Iris pigment epithelial cell (primary cell): ENCODE results near the gene MLLT3.

Experiments
- DNase-seq: peaks from one replicate; pipeline ENCODE4 v3.0.0-alpha.2; 2011; ENCODE audit warnings: low read depth

MLLT3 gene

DNA sequence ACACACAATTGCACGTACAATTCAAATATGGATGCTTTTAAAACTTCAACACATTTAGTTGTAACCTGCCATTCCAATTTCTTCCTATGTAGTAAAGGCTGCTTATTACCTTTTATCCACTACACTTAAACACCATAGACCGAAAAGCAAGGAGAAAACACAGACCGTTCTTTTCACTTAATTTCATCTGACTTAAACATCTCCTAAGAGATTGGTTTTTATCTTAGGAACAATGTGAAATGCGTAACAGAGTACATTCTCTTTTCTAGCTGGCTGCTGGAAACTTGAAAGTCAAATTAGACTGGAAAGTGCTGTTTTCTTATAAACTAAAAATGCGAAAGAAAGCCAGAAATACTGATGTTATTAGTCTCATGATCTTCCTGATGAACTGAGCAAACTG lies 241.8 kb downstream of the MLLT3 start:
- no peak for DNase-seq

GRCh38 chr9:20379804-20380225 lies 242.5 kb downstream of the MLLT3 start:
- DNase-seq, result no peak

DNA sequence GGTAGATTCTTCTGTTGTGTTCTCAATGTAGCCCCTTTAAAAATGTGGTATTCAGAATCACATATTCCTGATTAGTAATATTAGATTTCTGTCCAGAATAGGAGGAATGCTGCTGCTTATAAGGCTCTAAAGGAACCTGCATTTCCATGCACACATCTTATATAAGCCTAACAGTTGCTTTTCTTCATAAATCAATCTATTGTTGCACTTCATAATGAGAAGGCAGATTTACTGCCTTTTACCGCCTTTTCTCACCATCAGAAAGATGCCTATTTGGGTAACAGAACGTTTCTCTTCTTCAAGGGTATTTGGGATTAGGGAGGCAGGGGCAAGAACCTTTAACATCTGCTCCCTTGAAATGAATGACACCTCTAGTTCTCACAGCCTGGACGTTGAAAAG lies 243.4 kb downstream of the MLLT3 start:
- no peak for DNase-seq

GRCh38 chr9:20377790-20378189 lies 244.5 kb downstream of the MLLT3 start:
- no peak for DNase-seq

DNA sequence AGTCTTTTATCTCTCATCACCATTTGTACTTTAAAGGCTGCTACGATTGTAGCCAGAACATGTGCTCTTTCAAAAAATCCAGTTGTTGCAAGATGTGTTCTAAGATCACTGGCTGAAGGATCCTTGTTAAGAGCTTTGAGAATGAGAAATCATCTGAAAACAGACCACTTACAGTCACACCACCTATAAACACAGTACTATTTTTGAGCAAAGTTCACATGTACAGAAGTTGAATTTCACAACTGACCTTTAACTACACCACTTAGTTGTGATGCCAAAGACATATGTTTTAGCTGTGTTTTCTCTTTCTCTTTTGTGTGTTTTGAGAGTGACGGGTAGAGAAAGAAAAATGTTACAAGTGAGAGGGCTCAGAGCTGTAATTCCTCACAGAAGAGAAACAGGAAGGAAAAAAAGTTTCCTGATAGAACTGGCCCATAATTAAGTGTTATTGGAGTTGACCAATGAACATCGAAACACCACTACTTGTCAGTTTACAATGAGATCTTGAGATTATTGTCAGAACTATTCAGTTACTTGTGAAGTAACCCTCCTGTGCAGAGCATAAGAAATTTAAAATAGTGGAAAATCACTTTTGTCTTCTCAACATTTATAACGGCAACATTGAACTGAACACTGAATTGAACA lies 245.4 kb downstream of the MLLT3 start:
- no peak for DNase-seq

GRCh38 chr9:20376042-20376441 lies 246.3 kb downstream of the MLLT3 start:
- DNase-seq, result no peak

- no peak for DNase-seq
These were observed 249.0 kb downstream of the MLLT3 start for GRCh38 chr9:20373263-20373662.

GRCh38 chr9:20369391-20369790 lies 252.9 kb downstream of the MLLT3 start:
- DNase-seq, result no peak

GRCh38 chr9:20367855-20368254 lies 254.4 kb downstream of the MLLT3 start:
- no peak for DNase-seq

DNA sequence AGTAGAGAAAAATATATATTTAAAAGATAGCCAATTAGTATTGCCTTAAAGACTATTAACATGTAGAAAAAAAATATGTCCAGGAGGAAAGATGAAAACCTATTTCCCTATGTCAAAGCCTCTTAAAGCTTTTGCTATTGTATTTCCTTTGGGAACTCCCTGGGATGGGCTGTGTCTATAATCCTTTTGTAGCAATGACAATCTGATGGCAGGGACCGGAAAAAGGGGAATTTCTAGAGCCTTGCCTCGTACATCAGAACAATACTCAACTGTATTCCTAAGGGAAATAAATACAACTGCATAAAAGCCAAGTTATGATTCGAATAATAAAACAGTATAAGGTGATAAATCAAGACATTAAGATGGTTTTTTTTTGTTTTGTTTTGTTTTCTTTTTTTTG lies 257.3 kb downstream of the MLLT3 start:
- DNase-seq, result no peak

GRCh38 chr9:20363233-20363632 lies 259.1 kb downstream of the MLLT3 start:
- no peak for DNase-seq

DNA sequence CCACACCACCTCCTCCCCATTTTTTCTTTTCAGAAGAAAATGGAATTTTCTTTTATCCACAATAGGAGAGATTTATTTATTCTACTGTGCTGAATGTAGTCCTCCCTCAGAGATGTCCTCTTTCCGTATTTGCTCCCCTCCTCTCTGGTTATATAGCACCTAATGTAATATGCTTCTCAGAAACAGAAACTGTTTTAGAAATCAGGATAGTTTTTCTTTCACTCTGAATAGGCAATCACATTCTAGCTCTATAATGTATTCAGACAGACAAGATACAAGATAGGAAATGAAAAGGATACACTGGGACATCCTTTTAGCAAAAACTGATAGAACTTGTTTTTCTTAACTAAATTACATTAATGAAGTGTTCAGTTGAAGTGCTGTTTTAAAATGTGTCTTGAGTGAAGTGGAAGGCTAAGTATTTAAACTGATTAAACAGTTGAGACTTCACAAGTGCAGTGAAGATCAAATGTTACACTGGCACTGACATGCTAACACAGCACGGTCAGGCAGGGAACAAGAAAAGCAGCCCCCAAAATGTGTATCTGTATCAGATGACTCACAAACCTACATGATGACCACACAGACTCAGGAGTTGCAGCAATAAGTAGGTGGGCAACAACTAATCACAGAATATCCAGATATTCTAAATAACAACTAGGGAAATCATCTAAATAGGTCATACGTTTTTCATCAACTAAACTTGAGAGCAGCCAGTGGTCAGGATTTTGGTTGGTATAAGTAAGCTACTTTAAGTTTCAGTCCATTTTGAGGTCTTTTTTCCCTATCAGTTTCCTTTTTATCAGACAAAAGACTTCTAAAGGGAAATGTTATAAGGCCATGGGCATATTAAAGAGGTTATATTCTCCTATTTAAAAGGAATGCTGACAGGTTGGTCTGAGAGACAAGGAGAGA lies 260.4 kb downstream of the MLLT3 start:
- DNase-seq, result peak; percentile 15

GRCh38 chr9:20361229-20361628 lies 261.1 kb downstream of the MLLT3 start:
- DNase-seq, result no peak

DNA sequence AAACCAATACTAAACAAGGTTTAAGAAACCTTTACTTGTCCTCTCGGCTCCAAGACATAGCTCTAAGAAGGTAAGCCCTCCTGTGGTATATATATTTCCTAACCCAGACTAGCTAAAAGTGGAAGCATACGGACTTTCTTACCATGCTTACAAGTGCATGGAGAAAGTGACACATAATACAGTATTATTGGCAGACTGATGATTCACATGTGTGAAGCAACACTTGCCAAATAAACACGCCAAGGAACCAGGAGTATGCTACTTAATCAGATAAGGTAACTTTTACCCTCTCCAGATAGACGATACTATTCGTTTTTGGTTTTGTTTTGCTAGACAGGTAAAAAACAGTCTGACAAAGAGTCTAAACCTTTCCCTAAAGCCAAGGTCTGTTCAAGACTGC lies 264.1 kb downstream of the MLLT3 start:
- DNase-seq, result peak; percentile 94

GRCh38 chr9:20357037-20357432 lies 265.3 kb downstream of the MLLT3 start:
- DNase-seq, result peak; percentile 42

DNA sequence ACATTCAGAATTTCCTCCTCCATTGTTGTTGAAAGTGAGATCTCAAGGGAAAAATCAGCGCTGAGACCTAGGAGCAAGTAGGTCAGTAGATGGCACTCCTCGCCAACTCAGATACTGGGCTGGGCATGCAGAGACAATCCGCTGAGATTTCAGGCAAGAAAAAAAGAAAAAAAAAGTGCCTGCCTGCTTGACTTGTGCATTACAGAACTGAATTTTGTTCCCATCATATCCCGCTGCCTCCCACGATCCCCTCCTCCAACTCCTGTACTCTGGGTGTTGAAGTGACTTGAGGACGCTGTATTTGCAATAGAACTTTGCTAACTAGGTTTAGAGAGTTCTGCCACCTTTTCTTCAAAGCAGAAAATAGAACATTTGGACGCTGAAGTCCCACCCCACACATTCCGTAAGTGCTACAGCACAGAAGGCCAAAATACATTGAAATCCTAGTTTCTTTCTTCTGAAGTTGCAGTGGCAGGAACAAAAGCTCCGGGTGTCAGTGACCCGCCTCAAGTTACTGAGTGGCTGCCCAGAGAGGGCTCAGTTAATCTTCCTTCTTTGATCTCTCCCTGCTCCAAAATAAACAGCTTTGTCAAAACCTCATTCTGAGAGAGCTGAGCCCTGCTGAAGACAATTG lies 265.8 kb downstream of the MLLT3 start:
- peak; percentile 87 for DNase-seq

GRCh38 chr9:20355022-20355421 lies 267.3 kb downstream of the MLLT3 start:
- DNase-seq, result peak; percentile 87

DNA sequence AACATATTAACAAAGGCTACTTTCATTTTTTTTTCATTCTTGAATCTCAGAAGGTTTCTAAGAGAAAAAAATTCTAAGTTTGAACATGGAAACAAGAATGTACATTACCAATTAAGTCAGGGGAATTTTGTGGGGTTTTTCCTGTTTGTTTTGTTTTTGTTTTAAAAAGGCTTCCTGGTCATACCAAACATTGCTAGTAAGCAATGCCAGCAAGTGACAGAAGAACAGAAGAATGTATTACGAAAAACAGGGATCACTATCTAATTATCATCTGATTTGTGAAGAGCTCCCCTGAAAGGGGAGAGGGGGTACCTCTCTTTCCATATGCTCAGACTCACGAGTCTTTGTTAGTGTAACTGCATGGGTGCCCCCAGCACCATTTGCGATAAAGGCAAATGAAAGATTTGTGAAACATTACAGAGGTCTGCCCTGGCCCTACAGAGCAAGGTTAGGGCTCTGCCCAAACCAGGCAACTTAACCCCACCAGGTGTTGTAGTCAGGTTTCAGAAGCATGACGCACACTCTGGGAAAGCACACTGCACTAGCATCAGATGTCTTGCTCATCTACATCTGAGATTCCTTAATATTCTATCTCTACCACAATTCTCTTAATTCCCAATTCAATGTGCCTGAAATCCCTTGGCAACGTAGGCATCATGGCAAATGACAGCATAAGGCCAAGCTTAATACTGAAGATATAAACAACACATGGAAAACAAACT lies 268.2 kb downstream of the MLLT3 start:
- DNase-seq, result peak; percentile 67

GRCh38 chr9:20353524-20353923 lies 268.8 kb downstream of the MLLT3 start:
- peak; percentile 27 for DNase-seq

GRCh38 chr9:20352591-20352990 lies 269.7 kb downstream of the MLLT3 start:
- no peak for DNase-seq

DNA sequence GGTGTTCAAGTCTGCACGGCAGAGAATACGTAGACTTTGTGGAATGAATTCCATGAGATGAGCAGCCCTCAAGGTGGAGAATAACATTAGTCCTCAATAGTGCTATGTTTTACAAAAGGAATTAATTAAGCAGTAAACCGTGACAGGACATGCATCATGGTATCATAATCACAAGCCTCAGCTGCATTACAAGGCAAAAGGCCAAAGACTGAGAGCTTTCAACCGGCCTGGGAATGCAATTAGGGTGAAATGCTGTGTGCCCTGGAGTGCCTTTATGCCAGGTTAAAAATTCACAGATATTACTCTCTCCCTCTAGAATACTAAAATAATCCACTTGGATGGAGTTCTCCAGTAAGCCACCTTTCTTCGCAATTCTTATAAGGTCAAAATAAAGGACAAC lies 270.6 kb downstream of the MLLT3 start:
- no peak for DNase-seq

GRCh38 chr9:20349568-20349967 lies 272.7 kb downstream of the MLLT3 start:
- DNase-seq, result no peak
